ENCODE data around the gene HS3ST2.
"Not testable (repeated sequence)": the region's sequence is repeated elsewhere in the genome, so short reads cannot be mapped to it uniquely, and the experiment has no call there.

Gene HS3ST2

GRCh38 chr16:22937169-22937568 is 123.2 kb downstream of the HS3ST2 start:
- Histone ChIP-seq H3K36me3 (no peaks in the 10 kb centered on the region), H3K4me3 (ENCODE audit: low read depth, low read length) (no peak overlapping the region), H3K27me3 (ENCODE audit: insufficient read depth, low read depth, severe bottlenecking) (no peaks in the 10 kb centered on the region), H3K9me3 (ENCODE audit: severe bottlenecking) (no peaks in the 10 kb centered on the region), H3K27ac (no peak overlapping the region)
- no peak for TF ChIP-seq CTCF (IDR thresholded peaks at IDR 0.05; ENCODE audit: low read depth, low read length)
- no peak for DNase-seq

- Histone ChIP-seq H3K4me3 (ENCODE audit: low read depth, low read length) (no peak overlapping the region), H3K27me3 (ENCODE audit: insufficient read depth, low read depth, severe bottlenecking) (no peaks in the 10 kb centered on the region), H3K27ac (no peak overlapping the region), H3K9me3 (ENCODE audit: severe bottlenecking) (no peaks in the 10 kb centered on the region), H3K36me3 (no peaks in the 10 kb centered on the region)
- no peak for TF ChIP-seq CTCF (IDR thresholded peaks at IDR 0.05; ENCODE audit: low read depth, low read length)
- no peak for DNase-seq
Observed at GRCh38 chr16:22938647-22939046, 124.7 kb downstream of the HS3ST2 start.

GRCh38 chr16:22939744-22940363 is 125.9 kb downstream of the HS3ST2 start:
- not testable (repeated sequence) for H3K27me3 ChIP-seq (ENCODE audit: insufficient read depth, low read depth, severe bottlenecking); DNase-seq; H3K9me3 ChIP-seq (ENCODE audit: severe bottlenecking); H3K36me3 ChIP-seq; H3K27ac ChIP-seq; H3K4me3 ChIP-seq (ENCODE audit: low read depth, low read length)

GRCh38 chr16:22941970-22942501 is 128.1 kb downstream of the HS3ST2 start:
- no peak for DNase-seq
- Histone ChIP-seq H3K36me3 (no peaks in the 10 kb centered on the region), H3K9me3 (ENCODE audit: severe bottlenecking) (no peaks in the 10 kb centered on the region), H3K27me3 (ENCODE audit: insufficient read depth, low read depth, severe bottlenecking) (no peaks in the 10 kb centered on the region), H3K27ac (no peak overlapping the region), H3K4me3 (ENCODE audit: low read depth, low read length) (no peak overlapping the region)
- TF ChIP-seq CTCF (IDR thresholded peaks at IDR 0.05; ENCODE audit: low read depth, low read length), result no peak

- Histone ChIP-seq H3K27ac (no peak overlapping the region), H3K9me3 (ENCODE audit: severe bottlenecking) (no peaks in the 10 kb centered on the region), H3K36me3 (no peaks in the 10 kb centered on the region), H3K27me3 (ENCODE audit: insufficient read depth, low read depth, severe bottlenecking) (no peaks in the 10 kb centered on the region), H3K4me3 (ENCODE audit: low read depth, low read length) (no peak overlapping the region)
- DNase-seq, result no peak
- TF ChIP-seq CTCF (IDR thresholded peaks at IDR 0.05; ENCODE audit: low read depth, low read length), result no peak
Observed at GRCh38 chr16:22942811-22943210, 128.8 kb downstream of the HS3ST2 start.

GRCh38 chr16:22945361-22945760 is 131.4 kb downstream of the HS3ST2 start:
- no peak overlapping the region for H3K4me3 ChIP-seq (ENCODE audit: low read depth, low read length)
- H3K9me3 ChIP-seq (ENCODE audit: severe bottlenecking), result no peaks in the 10 kb centered on the region
- no peaks in the 10 kb centered on the region for H3K36me3 ChIP-seq
- no peaks in the 10 kb centered on the region for H3K27me3 ChIP-seq (ENCODE audit: insufficient read depth, low read depth, severe bottlenecking)
- no peak overlapping the region for H3K27ac ChIP-seq
- TF ChIP-seq CTCF (IDR thresholded peaks at IDR 0.05; ENCODE audit: low read depth, low read length), result no peak
- no peak for DNase-seq

All from WERI-Rb-1 (cell line).